Measurements from ENCODE around the gene TBX21.

- no peak for TF ChIP-seq ZNF395 (CRISPR knock-in tag; IDR thresholded peaks at IDR 0.05)
- no peak for TF ChIP-seq ZNF3 (CRISPR knock-in tag; IDR thresholded peaks at IDR 0.05)
- no peak for TF ChIP-seq ZHX1 (conservative IDR thresholded peaks at IDR 0.05; ENCODE audit: low read length)
- TF ChIP-seq ZFX (CRISPR knock-in tag; IDR thresholded peaks at IDR 0.05): no peak
- no peak for TF ChIP-seq ZSCAN29 (IDR thresholded peaks at IDR 0.05)
- TF ChIP-seq TARDBP (IDR thresholded peaks at IDR 0.05): no peak
Measured at GRCh38 chr17:47684535-47685193, 48.4 kb upstream of the TBX21 start.

Data from K562 (cell line).